Measurements from ENCODE around the gene CTIF.

Gene CTIF

DNA sequence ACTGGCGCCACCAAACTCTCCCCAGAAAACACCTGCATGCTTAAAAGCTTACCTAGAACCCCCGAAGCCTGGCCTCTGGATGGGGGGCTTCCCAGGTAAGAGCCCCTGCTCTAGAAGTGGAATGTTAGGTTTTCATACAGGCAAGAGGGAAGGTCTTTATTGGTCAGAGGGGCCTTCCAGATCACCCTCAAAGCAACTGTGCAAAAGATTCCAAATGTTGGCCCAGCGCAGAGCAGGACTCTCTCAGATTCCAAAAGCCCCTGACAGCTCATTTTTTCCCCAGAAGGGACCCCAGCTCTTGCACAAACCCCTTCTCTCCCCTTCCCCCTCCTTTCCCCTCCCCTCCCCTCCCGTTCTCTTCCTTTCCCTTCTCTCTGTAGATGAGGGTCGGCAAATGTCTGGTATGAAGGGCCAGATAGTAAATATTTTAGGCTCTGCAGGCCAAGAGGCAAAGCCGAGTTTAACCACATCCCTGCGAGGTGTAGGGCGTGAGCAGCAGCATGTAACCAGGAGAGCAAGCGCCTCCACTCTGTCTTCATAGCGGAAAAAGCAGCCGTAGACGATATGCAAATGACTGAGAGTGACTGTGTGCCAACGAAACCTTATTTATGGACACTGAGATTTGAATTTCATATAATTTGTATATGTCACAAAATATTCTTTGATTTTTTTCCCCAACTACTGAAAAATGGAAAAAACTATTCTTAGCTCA lies 295.0 kb downstream of the CTIF start:
- no peak for DNase-seq (ENCODE audit: low read depth, low spot score)

DNA sequence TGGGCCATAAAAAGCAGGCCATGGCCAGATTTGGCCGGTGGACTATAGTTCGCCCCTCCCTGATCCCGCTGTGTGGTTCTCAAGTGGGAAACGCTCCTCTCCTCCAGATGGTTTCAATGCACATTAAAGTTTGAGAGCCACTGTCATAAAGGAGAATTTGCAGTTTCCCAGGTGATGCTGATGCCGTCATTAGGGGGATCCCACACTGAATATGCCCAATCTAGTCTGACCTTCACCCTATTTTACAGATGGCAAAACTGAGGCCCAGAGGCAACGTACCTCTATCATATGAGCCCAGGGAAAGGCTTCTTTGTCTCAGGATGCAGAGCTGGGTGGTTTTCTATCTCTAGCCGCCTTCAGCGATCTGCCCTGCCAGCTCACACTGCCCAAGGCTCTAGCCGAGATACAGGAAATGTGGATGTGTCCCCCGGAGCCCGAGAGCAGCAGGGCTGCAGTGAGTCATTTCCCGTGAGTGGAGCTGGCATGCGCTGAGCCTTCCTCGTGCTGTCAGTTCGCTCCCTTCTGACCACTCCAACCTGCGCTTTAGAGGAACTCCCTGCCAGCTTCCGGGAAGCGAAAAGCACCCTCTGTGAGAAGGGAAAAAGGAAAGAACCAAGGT lies 295.7 kb downstream of the CTIF start:
- peak; percentile 43 for DNase-seq (ENCODE audit: low read depth, low spot score)

DNA sequence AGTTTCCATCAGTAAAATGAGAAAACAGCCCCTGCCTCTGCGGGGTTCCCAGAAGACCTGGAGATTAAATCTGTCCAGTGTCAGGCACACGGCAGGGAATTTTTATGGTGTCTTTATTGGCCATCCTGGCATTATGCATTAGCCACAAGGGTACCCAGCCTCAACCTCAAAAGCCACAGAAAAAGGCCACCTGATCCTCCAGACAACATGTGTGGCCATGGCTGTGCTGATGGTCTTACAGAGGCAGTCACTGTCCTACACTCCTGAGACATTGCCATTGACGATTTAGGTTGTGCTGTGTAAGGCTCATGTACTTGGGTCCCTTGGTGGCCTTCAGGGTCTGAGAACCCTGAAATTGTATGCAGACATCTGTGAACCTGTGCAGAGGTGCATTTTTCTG lies 296.3 kb downstream of the CTIF start:
- no peak for DNase-seq (ENCODE audit: low read depth, low spot score)

DNA sequence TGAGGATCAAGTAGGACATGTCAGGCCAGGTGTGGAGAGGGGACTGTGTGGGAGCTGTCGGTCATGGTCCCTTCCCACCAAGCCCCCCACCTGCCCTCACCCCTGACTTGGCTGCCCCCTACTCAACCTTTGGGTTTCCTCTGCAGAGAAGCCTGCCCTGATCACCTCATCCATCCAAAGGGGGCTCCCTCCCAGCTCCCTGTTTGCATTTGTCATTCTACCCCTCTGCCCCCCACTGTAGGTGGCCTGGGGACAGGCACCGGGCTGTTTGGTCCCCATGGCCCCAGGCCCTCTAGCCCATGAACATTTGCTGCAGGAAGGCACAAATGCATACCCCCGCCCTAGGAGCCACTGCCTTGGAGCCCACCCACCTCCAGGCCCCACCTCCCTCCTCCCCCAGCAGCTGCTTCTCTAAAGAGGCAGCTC lies 296.9 kb downstream of the CTIF start:
- DNase-seq (ENCODE audit: low read depth, low spot score) = no peak

DNA sequence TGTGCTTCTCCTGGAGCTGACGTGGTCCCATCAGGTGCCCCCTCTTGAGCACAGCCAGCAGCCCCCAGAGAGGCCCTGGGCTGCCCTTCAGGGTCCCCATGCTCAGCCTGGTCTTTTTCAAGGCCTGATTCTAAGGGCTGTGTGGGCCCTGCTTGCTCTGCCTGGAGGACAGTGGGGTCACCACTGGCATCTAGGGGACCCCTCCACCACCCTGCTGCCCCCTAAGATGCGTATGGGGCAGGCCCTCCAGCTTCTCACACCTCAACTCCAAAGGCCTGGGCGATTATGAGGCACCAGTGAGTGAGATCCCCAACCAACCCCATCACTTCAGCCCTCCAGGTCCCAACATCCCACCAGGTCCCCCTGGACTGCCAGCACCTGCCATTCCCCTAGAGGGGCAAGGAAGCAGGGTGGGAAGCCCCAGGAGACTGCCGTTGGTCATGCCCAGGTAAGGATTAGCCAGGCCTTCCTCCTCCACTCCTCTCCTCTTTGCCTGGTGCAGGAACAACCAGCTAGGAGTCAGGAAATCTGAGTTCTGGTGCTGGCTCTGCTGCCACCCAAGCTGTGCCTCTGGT lies 297.5 kb downstream of the CTIF start:
- DNase-seq (ENCODE audit: low read depth, low spot score) = no peak

DNA sequence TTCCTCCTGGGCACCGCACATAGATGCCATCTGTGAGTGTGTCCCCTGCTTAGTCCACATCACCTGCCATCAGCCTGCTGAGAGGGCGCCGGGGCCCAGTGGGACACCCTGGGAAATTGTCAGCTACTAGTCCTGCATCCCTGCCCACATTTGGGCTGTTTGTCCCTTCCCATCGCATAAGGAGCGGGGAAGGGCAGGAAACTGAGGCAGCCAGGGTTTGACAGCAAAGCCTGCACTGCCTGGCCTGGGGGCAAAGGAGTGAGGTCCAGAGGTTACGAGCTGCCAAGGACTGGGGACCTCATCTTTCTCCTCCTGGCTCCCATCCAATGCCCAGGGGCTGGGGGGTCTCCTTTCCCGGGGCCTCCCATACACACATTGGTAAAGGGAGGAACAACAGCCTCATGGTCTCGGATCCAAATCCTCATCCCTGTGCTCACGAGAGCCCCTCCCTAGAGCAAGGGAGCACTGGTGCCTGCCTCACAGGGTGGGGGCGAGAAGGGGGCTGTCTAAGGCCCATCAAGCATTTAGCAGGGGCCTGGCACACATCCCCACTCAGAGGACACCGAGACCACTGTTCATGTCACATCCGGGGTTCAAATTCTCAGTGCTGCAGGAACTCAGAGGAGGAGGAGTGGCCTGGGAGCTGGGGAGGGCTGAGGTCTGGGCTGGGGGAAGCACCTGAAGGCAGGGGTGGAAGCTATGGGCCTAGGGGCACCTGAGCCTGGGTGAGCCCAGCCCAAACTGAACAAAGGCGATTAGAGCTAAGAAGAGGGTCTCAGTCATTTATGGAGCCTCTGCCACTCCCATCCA lies 298.2 kb downstream of the CTIF start:
- DNase-seq (ENCODE audit: low read depth, low spot score) = no peak

DNA sequence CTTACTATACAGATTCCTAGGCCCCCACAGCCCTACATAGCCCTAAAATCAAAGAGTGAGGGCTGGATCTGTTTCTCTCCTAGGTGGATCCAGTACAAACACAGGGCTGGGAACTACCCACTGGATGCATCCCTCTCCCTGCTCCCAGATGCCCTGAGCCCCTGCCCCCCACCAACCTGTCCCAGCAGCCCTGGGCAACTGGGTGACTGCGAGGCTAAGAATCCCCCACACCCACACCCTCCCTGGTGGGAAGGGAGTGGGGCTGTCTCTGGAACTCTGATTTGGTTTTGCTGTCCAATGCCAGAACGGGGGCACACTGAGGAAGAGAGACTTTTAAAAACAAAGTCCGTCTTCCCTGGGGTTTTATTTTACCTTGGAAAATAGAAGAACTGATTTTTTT lies 298.8 kb downstream of the CTIF start:
- no peak for DNase-seq (ENCODE audit: low read depth, low spot score)

DNA sequence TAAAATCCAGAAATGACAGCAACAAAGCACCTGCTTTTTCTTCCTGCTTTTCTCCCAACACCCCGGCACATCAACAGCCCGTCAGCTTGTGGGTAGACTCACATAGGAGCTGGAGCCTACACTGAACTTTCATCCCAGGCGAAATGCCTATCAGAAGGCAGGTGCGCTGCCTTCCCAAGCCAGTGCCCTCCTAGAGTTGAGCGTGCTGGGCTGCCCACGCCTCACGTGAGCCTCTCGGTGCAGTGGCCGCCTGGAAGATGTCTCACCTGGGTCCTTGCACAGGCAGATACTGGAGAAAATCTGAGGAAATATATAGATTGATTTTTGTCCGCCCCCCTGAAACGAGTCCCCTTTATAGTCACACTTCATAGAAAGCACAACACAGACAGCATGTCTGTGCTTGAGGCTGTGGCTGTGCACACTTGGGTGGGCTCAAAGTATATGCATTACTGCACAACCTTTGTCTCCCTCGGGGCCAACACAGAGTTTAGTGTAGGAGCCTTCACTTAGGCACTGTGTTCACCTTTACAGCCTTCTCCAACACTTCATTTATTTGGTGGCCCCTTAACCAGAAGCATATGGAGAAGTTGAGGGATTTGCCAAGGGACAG lies 299.4 kb downstream of the CTIF start:
- no peak for DNase-seq (ENCODE audit: low read depth, low spot score)

DNA sequence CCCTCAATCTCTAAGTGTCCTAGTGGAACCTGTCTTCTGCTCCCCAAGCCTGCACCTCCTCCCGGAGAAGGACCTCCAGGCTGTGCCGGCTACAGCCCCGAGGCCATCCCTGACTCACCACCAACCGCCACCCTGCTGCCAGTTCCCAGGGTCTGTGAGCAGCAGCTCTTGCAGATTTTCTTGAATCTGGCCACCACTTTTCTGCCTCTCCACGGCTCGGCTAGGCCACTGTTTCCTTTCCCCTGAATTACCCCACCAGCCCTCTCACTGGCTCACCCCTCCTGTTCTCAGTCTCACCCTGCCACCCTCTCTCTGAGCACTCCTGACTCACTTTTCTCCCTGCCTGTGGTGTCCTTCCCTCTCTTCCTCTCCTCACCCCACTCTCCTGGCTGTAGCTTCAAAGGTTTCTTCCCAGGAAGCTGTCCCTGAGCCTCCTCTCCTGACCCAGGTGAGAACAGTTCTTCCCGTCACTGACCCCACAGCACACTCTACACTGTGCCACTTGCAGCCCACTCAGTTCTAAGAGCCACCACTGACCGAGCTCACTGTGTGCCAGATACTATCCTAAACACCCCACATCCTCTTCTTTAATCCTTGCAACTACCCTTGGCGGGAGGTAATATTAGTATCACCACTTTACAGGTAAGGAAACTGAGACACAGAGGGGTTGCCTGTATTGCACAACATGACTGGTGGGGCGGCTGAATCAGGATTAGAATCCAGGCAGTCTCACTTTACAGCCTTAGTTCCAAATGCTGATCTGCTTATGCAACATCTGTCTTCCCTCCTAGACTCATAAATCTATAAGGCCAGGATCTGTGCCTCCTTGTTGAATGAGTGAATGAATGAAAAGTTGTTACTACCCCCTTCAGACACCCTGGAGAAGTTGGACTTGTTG lies 300.3 kb downstream of the CTIF start:
- DNase-seq (ENCODE audit: low read depth, low spot score) = no peak

DNA sequence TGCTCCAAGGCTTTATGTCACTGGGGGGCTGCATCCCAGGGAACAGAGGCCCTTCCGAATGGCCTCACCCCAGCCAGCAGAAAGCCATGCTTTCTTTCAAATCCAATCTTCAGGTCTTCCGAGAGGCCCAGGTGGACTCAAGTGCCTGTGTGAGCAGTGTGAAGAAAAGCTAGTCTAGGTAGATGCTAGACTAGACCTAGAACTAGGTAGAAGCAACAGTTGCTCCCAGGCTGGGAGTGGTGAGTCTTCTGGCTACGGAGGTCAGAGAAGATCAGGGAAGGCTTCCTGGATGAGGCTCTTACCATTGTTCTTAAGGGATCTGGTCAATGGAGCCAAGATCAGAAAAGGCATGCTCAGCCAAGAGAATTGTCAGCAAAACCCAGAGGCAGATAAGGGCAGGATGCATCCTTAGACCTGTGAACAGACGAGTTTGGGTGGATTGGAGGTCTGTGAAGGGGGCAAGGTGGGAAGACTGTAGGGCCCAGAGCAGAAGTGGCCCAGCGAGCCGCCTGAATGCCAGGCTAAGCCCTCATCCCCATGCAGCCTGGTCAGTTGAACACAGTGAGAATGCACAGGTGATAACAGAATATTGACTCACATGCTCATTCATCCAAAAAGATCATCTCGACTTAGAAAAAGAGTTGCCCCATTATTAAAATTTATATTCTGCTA lies 301.1 kb downstream of the CTIF start:
- no peak for DNase-seq (ENCODE audit: low read depth, low spot score)

DNA sequence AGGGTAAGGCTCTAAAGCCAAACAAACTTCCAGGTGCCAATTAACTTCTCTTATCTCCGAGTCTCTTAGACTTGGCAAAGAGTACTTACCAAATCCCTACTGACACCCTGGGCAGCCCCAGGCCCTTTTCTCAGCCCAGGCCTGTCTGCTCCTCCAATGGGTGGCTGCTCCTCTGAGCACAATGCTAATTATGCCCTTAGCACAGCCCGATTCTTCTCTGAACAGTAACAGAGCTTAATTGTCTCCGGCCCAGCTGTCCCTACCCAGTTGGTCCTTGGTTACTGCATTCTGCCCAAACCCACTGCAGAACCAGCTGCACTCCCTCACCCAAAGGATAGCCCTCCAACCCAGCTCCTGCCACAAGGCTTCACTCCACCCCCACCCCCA lies 301.7 kb downstream of the CTIF start:
- DNase-seq (ENCODE audit: low read depth, low spot score) = no peak

DNA sequence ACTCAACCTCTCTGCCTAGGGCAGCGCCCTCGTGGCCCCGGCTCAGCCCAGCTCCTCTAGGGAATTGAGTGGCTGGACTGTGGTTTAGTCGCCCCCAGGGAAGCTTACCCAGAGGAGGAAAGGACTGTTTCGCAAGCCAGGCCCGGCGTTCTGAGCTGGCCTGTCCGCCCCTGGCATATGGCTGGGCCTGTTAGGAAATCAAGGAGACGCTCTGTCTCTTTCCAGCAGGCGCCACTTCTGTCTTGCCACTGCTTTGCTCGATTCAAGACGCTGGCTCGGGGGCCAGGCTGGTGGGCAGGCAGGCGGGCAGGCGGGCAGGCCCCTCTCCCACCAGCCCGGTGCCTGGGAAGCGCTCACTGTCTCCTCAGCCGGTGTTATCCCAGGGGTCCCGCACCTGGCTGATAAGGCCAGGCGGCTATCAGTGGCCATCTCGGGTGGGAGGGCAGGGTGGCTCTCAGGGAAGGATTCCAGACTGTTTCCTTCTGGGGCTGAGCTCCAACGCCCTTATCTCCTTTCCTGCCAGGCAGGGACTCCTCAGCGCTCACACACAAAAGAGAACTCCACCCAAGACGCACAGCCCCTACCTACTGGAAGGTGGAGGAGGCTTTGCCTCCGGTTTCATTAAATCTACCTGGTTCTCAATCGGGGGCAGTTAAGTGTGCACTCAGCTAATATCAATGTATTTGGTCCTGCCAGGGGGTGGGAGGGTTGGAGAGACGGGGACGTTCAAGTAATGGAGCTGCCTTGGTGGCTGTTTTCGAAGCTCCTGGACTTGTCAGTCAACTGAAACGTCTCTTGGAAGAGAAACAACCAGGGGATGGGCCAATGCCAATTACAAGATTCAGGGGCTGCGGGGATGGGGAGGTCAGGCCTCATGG lies 302.8 kb downstream of the CTIF start:
- DNase-seq (ENCODE audit: low read depth, low spot score) = no peak

DNA sequence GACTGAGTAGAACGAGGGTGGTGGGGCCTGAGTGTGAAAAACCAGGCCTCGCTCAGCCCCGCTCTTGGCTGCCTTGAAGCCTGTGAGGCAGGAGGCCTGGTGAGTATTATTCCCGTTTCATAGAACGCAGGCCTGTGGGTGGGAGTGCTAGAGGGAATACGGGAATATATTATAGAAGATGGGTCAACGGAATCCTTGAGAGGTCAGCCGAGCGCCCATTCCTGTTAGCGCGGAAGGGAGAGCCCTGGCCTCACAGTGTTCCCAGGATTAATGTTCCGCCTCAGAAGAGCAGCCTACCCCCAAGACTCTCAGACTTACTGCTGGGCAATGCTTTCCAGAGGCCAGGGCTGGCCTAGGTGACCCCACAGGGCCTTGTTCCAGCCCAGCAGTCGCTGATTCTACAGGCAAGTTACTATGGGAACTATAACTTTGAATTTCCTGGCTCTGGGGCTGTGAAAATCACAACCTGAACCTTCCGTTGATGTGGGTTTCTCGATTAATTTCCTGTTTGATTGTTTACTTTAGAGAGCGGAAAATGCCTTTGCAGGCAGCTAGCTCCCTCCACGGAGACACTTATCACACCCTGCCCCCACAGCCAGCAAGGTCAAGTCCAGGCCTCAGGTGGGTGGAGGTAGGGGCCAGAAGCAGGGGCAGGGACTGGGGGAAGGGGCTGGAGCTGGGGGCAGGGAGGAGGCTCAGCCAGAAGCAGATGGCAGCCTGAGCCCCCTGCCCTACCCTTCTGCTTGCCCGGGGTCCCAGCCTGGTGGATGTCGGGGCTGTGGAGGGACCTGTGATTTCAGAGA lies 303.6 kb downstream of the CTIF start:
- no peak for DNase-seq (ENCODE audit: low read depth, low spot score)

DNA sequence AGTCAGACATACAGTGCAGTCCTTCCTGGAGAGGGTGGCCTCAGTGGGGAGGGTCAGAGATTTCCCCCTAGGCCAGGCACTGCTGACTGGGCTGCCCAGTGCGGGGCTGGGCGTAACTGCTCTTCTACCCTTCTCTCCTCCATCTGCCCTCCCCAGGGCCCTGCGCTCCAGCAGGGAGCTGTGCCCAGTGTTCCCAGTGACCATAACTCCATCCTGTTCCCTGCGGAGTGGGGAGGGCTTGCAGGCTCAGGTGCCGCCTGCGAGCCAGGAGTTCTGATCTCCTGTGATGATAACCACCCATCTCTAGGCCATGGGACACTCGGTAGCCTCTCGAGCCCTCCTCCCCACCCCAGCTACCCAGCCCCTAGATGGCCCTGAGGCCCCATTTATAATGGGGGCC lies 304.3 kb downstream of the CTIF start:
- no peak for DNase-seq (ENCODE audit: low read depth, low spot score)

DNA sequence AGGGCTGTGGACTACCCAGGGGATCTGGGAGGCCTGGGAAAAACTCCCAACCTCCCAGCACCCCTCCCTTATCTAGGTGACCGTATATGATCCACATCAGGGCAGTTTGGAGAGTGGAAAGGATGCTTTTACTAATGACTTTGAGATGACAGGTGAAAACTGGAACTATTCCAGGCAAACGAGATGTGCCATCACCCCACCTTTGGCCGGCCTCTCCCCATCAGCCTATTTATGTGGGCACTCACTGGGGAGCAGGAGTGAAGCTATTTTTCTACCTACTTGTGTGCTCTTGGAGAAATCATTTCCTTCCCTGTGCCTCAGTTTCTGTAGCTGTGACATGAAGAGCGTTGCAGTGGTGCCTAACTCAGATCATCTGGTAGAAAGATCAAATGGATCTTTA lies 304.8 kb downstream of the CTIF start:
- no peak for DNase-seq (ENCODE audit: low read depth, low spot score)

DNA sequence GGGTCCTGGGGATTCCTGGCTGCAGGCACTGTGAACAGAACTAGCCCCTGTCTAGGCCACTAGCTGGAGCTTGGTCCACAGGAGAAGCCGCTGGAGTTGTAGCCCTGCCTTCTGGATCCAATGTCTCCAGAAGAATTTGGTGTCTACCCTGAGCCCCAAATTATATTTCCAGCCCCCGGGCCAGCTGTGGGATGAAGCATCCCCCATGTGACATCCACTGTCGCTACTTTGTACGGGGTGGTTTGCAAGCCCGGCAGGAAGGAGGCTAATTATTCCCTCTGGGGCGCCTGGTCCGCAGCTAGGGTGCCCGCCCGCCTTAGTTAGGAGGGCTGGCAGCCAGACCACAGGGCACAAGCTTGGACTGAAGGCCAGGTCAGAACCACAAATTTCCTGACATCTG lies 305.4 kb downstream of the CTIF start:
- no peak for DNase-seq (ENCODE audit: low read depth, low spot score)

DNA sequence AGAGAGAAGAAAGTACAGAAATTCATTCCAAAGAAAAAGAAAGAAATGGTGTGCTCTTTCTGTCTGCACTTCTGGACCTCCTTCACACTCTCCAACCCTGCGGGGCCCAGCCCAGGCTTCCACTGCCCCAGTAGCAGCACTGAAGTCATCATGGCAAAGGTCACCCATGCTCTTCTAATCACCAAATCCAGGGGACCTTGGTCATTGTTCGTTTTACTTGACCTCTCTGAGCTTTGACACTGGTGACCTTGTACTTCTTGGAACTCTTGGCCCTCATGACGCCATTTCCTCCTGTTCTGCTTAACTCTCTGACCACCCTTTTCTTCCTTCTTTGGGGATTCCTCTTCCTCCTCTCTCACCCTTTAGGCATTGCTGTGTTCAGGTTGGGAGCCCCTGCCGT lies 306.3 kb downstream of the CTIF start:
- DNase-seq (ENCODE audit: low read depth, low spot score) = no peak

DNA sequence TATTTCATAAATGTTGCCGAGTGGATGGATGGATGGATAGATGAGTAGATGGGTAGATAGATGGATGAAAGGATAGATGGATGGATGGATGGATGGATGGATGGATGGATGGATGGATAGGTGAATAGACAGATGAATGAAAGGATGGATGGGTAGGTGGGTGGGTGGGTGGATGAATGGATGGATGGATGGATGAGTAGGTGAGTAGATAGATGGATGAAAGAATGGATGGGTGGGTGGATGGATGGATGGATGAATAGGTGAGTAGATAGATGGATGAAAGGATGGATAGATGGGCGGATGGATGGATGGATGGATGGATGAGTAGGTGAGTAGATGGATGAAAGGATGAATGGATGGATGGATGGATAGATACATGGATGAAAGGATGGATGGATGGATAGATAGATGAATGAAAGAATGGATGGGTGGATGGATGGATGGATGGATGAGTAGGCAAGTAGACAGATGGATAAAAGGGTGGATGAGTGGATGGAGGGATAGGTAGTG lies 307.6 kb downstream of the CTIF start:
- no peak for DNase-seq (ENCODE audit: low read depth, low spot score)

Measured in activated CD4-positive, CD25-positive, alpha-beta regulatory T cell treated with anti-CD3 and anti-CD28 coated beads, Interleukin-2, amount 50 U/mL, for 16 hours (primary cell).